Smooth muscle cell of bladder (primary cell): ENCODE results near the gene CAMTA1. TPM values are rescaled to one million over a fixed set of nuclear protein-coding genes. Genes with fewer than 3 reads are reported as not detected.

ENCODE experiments used
- total RNA-seq: library from RNA; depleted of rRNA; stranded (reverse); fragments of >200 nt; gene quantifications from 2 replicates; pipeline ENCODE4 v1.2.3, GENCODE V29; 2014

Gene CAMTA1, protein sequence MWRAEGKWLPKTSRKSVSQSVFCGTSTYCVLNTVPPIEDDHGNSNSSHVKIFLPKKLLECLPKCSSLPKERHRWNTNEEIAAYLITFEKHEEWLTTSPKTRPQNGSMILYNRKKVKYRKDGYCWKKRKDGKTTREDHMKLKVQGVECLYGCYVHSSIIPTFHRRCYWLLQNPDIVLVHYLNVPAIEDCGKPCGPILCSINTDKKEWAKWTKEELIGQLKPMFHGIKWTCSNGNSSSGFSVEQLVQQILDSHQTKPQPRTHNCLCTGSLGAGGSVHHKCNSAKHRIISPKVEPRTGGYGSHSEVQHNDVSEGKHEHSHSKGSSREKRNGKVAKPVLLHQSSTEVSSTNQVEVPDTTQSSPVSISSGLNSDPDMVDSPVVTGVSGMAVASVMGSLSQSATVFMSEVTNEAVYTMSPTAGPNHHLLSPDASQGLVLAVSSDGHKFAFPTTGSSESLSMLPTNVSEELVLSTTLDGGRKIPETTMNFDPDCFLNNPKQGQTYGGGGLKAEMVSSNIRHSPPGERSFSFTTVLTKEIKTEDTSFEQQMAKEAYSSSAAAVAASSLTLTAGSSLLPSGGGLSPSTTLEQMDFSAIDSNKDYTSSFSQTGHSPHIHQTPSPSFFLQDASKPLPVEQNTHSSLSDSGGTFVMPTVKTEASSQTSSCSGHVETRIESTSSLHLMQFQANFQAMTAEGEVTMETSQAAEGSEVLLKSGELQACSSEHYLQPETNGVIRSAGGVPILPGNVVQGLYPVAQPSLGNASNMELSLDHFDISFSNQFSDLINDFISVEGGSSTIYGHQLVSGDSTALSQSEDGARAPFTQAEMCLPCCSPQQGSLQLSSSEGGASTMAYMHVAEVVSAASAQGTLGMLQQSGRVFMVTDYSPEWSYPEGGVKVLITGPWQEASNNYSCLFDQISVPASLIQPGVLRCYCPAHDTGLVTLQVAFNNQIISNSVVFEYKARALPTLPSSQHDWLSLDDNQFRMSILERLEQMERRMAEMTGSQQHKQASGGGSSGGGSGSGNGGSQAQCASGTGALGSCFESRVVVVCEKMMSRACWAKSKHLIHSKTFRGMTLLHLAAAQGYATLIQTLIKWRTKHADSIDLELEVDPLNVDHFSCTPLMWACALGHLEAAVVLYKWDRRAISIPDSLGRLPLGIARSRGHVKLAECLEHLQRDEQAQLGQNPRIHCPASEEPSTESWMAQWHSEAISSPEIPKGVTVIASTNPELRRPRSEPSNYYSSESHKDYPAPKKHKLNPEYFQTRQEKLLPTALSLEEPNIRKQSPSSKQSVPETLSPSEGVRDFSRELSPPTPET (N-terminal part only)
- 44.8 and 52.6 TPM in 2 replicates for total RNA-seq

GRCh38 chr1:6785318-6785727 lies at the start of gene CAMTA1:
CAMTA1 (plus strand) TSS chr1:6785454; CDS start chr1:6785531, 77 bp downstream.

GRCh38 chr1:7770997-7771822 lies 986.0 kb downstream of the CAMTA1 start, which contains the start of gene VAMP3:
VAMP3 (plus strand) TSS chr1:7771296; CDS start chr1:7771384, 88 bp downstream.

DNA sequence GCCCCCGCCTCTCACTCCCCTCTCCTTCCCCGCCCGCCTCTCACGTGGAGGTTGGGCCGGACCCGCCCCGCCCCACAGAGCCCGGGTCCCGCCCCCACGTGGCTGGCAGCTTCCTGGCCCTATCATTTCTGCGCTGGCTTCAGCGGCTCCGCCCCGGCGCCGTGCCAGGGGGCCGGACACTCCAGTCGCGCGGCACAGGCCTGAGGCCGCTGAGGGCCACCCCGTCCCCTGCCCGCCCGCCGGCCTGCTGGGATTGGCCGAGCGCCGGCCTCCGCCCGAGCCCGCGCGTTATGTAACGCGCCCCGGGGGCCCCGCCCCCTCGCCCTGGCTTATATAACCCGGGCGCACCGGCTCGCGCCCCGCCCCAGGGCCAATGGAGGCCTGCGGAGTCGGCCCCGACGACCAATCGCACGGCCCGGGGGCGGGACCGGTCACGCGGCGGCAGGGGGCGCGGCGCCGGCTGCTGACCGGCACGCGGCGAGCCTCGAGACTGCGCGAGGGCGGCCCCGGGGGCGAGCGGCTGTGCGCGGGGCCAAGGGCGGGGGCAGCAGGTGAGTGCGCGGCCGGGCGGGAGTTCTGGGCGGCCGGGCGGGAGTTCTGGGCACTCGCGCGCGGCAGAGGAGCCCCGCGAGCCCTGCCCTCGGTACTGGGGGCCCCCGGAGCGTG lies 998.7 kb downstream of the CAMTA1 start, which contains the start of gene PER3:
Gene PER3, plus strand, starts transcription at position 466 of the 666 bp plus-strand sequence. CDS start 587 bp downstream, outside the sequence.

Other genes starting within 250 kb of the CAMTA1 start
- 15.9 and 20.9 TPM in 2 replicates for gene NOL9, start 230.9 kb upstream of the CAMTA1 start, total RNA-seq
- not detected in 2 replicates for gene TAS1R1, start 230.1 kb upstream of the CAMTA1 start, total RNA-seq
- gene ZBTB48, start 205.5 kb upstream of the CAMTA1 start, total RNA-seq, result 14.5 and 16.0 TPM in 2 replicates
- gene KLHL21, start 182.6 kb upstream of the CAMTA1 start, total RNA-seq, result 18.8 and 37.6 TPM in 2 replicates
- gene PHF13, start 171.7 kb upstream of the CAMTA1 start, total RNA-seq, result 9.2 and 12.3 TPM in 2 replicates
- gene THAP3, start 160.6 kb upstream of the CAMTA1 start, total RNA-seq, result 21.8 and 29.1 TPM in 2 replicates
- gene DNAJC11, start 83.6 kb upstream of the CAMTA1 start, total RNA-seq, result 33.8 and 53.6 TPM in 2 replicates